ENCODE measurements around the gene UIMC1. TPM values are rescaled to one million over a fixed set of nuclear protein-coding genes. Genes with fewer than 3 reads are reported as not detected.

Gene UIMC1
- total RNA-seq, 1 experiment from 2014 or later: 38.4 TPM

GRCh38 chr5:176881816-176882566 is 124.6 kb downstream of the UIMC1 start:
- Histone ChIP-seq H3K27me3 (ENCODE audit: insufficient read depth, low read length) (no peaks in the 10 kb centered on the region), H3K9ac (ENCODE audit: low read length) (no peak overlapping the region), H3K9me2 (ENCODE audit: insufficient read depth) (no peaks in the 10 kb centered on the region), H2AFZ (ENCODE audit: low read depth, low read length, poor library complexity, severe bottlenecking) (no peak overlapping the region), H3K27ac (ENCODE audit: low read depth, low read length) (no peak overlapping the region), H3K4me1 (ENCODE audit: control insufficient read depth in 1 of 2, insufficient read depth in 2 of 2, low read length in 2 of 2) (no peaks in the 10 kb centered on the region), H3K4me2 (ENCODE audit: low read length) (no peak overlapping the region), H3K9me3 (ENCODE audit: control insufficient read depth in 1 of 2, insufficient read depth in 1 of 2, low read depth in 1 of 2, low read length in 2 of 2) (no peaks in the 10 kb centered on the region), H3K4me3 (replicated peaks in 1 of 2; ENCODE audit: low read depth in 1 of 2, low read length in 2 of 2) (no peak overlapping the region), H3K36me3 (ENCODE audit: control insufficient read depth in 1 of 2, insufficient read depth in 2 of 2, low read length in 2 of 2) (no peaks in the 10 kb centered on the region), H4K20me1 (ENCODE audit: insufficient read depth) (no peaks in the 10 kb centered on the region), H3K79me2 (ENCODE audit: insufficient read depth, low read length) (no peaks in the 10 kb centered on the region)
- intact Hi-C loops (cut with micrococcal nuclease): no loop called here
- TF ChIP-seq, protein P1, sequence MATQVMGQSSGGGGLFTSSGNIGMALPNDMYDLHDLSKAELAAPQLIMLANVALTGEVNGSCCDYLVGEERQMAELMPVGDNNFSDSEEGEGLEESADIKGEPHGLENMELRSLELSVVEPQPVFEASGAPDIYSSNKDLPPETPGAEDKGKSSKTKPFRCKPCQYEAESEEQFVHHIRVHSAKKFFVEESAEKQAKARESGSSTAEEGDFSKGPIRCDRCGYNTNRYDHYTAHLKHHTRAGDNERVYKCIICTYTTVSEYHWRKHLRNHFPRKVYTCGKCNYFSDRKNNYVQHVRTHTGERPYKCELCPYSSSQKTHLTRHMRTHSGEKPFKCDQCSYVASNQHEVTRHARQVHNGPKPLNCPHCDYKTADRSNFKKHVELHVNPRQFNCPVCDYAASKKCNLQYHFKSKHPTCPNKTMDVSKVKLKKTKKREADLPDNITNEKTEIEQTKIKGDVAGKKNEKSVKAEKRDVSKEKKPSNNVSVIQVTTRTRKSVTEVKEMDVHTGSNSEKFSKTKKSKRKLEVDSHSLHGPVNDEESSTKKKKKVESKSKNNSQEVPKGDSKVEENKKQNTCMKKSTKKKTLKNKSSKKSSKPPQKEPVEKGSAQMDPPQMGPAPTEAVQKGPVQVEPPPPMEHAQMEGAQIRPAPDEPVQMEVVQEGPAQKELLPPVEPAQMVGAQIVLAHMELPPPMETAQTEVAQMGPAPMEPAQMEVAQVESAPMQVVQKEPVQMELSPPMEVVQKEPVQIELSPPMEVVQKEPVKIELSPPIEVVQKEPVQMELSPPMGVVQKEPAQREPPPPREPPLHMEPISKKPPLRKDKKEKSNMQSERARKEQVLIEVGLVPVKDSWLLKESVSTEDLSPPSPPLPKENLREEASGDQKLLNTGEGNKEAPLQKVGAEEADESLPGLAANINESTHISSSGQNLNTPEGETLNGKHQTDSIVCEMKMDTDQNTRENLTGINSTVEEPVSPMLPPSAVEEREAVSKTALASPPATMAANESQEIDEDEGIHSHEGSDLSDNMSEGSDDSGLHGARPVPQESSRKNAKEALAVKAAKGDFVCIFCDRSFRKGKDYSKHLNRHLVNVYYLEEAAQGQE (IDR thresholded peaks at IDR 0.05; ENCODE audit: low read depth): no peak
- TF ChIP-seq ZBTB33 (IDR thresholded peaks at IDR 0.05; ENCODE audit: extremely low read depth, insufficient replicate concordance, low read length) (no peak), JUND (IDR thresholded peaks at IDR 0.05) (no peak), TCF7L2 (IDR thresholded peaks at IDR 0.05; ENCODE audit: borderline replicate concordance, extremely low read depth, insufficient read depth, insufficient read length) (no peak), POLR2AphosphoS5 (IDR thresholded peaks at IDR 0.05; ENCODE audit: low read depth, low read length) (no peak), SRF (IDR thresholded peaks at IDR 0.05; ENCODE audit: low read depth) (no peak), FOSL1 (IDR thresholded peaks at IDR 0.05; ENCODE audit: low read depth) (no peak), ELF1 (IDR thresholded peaks at IDR 0.05; ENCODE audit: borderline replicate concordance, low read depth) (no peak), MAX (IDR thresholded peaks at IDR 0.05) (no peak), SP1 (IDR thresholded peaks at IDR 0.05; ENCODE audit: low read depth) (no peak), EZH2 (IDR thresholded peaks at IDR 0.05) (no peak), SIN3A (IDR thresholded peaks at IDR 0.05; ENCODE audit: low read depth) (no peak), CBX3 (IDR thresholded peaks at IDR 0.05; ENCODE audit: low read depth) (no peak), EGR1 (IDR thresholded peaks at IDR 0.05; ENCODE audit: low read depth) (no peak), CEBPB (IDR thresholded peaks at IDR 0.05; ENCODE audit: low read depth) (no peak), POLR2A (IDR thresholded peaks at IDR 0.05; ENCODE audit: borderline replicate concordance, extremely low read depth, insufficient read depth, insufficient read length) (no peak)
- TF ChIP-seq, protein P2, sequence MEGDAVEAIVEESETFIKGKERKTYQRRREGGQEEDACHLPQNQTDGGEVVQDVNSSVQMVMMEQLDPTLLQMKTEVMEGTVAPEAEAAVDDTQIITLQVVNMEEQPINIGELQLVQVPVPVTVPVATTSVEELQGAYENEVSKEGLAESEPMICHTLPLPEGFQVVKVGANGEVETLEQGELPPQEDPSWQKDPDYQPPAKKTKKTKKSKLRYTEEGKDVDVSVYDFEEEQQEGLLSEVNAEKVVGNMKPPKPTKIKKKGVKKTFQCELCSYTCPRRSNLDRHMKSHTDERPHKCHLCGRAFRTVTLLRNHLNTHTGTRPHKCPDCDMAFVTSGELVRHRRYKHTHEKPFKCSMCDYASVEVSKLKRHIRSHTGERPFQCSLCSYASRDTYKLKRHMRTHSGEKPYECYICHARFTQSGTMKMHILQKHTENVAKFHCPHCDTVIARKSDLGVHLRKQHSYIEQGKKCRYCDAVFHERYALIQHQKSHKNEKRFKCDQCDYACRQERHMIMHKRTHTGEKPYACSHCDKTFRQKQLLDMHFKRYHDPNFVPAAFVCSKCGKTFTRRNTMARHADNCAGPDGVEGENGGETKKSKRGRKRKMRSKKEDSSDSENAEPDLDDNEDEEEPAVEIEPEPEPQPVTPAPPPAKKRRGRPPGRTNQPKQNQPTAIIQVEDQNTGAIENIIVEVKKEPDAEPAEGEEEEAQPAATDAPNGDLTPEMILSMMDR (IDR thresholded peaks at IDR 0.05 in 2 of 3, conservative IDR thresholded peaks at IDR 0.05 in 1 of 3; ENCODE audit: borderline replicate concordance in 1 of 3, insufficient read depth in 1 of 3, low read depth in 2 of 3, low read length in 2 of 3): no peak
- DNase-seq (ENCODE audit: low read depth, low spot score) (no peak), ATAC-seq (no peak)
- ChIA-PET CTCF (no interaction called here), RAD21 (ENCODE audit: low non-redundant PET in 1 of 2, low total read pairs in 2 of 2, uncharacterized antibody in 2 of 2, unreplicated experiment in 2 of 2) (no interaction called here), POLR2A (no interaction called here)
- BruUV-seq (replicated peaks): no TSS peak

All from HCT116 (cell line).